Astrocyte (in vitro differentiated cells and primary cell): Measurements from ENCODE around the gene FMO1. TPM values are rescaled to one million over a fixed set of nuclear protein-coding genes. Genes with fewer than 3 reads are reported as not detected.

ENCODE experiments used
- DNase-seq: peaks from one replicate; pipeline ENCODE4 v3.0.0-alpha.2; 2010; ENCODE audit warnings: low read depth
- FAIRE-seq: peaks from 2 replicates; lab custom pipeline; 2011; peaks lifted over from hg19 to GRCh38; lab: Jason Lieb, UNC
- H2AFZ ChIP-seq: 2 replicates; pipeline ENCODE4 v1.6.0; 2012; ENCODE audit warnings: low read depth, low read length, inconsistent platforms
- H3K27ac ChIP-seq: 2 replicates; pipeline ENCODE4 v1.5.1; 2011; ENCODE audit warnings: low read depth, low read length, inconsistent platforms
- H3K27me3 ChIP-seq: 2 replicates; pipeline ENCODE4 v1.6.0; 2011; ENCODE audit warnings: low read length, inconsistent platforms; ENCODE audit not compliant: insufficient read depth
- H3K36me3 ChIP-seq: 2 replicates; pipeline ENCODE4 v1.5.1; 2011; ENCODE audit warnings: low read length, inconsistent platforms; ENCODE audit not compliant: insufficient read depth
- H3K4me1 ChIP-seq: 2 replicates; pipeline ENCODE4 v1.5.1; 2011; ENCODE audit warnings: low read length, inconsistent platforms; ENCODE audit not compliant: insufficient read depth
- H3K4me2 ChIP-seq: 2 replicates; pipeline ENCODE4 v1.6.0; 2012; ENCODE audit warnings: low read length, inconsistent platforms
- H3K4me3 ChIP-seq: 2 replicates; pipeline ENCODE4 v1.5.1; 2011; ENCODE audit warnings: low read depth, mild to moderate bottlenecking, low read length, inconsistent platforms; ENCODE audit not compliant: insufficient read depth
- H3K79me2 ChIP-seq: 2 replicates; pipeline ENCODE4 v1.6.0; 2012; ENCODE audit warnings: mild to moderate bottlenecking, low read length, inconsistent platforms; ENCODE audit not compliant: insufficient read depth
- H3K9ac ChIP-seq: 2 replicates; pipeline ENCODE4 v1.6.0; 2012; ENCODE audit warnings: mild to moderate bottlenecking, low read length, inconsistent platforms
- H3K9me3 ChIP-seq: 2 replicates; pipeline ENCODE4 v1.5.1; 2012; ENCODE audit warnings: low read depth, mild to moderate bottlenecking, low read length, inconsistent platforms; ENCODE audit not compliant: insufficient read depth
- H4K20me1 ChIP-seq: 2 replicates; pipeline ENCODE4 v1.6.0; 2012; ENCODE audit warnings: low read length, inconsistent platforms; ENCODE audit not compliant: insufficient read depth
- H3K27ac Mint-ChIP-seq: one replicate; pipeline ENCODE4 v1.8.0; 2021; ENCODE audit warnings: mild to moderate bottlenecking, mixed read lengths; ENCODE audit not compliant: unreplicated experiment
- H3K27me3 Mint-ChIP-seq: one replicate; pipeline ENCODE4 v1.8.0; 2021; ENCODE audit warnings: low read depth, mixed read lengths; ENCODE audit not compliant: unreplicated experiment
- H3K36me3 Mint-ChIP-seq: one replicate; pipeline ENCODE4 v1.8.0; 2021; ENCODE audit warnings: low read depth, mixed read lengths; ENCODE audit not compliant: unreplicated experiment
- H3K4me1 Mint-ChIP-seq: one replicate; pipeline ENCODE4 v1.8.0; 2021; ENCODE audit warnings: low read depth, mixed read lengths; ENCODE audit not compliant: unreplicated experiment
- H3K4me3 Mint-ChIP-seq: one replicate; pipeline ENCODE4 v1.8.0; 2021; ENCODE audit warnings: mild to moderate bottlenecking, moderate library complexity, mixed read lengths; ENCODE audit not compliant: unreplicated experiment
- H3K9me3 Mint-ChIP-seq: one replicate; pipeline ENCODE4 v1.8.0; 2021; ENCODE audit warnings: mild to moderate bottlenecking, mixed read lengths; ENCODE audit not compliant: unreplicated experiment
- EZH2 ChIP-seq: IDR thresholded peaks from 2 replicates; pipeline ENCODE4 v1.6.1; 2012; ENCODE audit warnings: mild to moderate bottlenecking, low read length, inconsistent platforms; ENCODE audit not compliant: insufficient read depth
- total RNA-seq: library from RNA; stranded (reverse); gene quantifications from 2 replicates; pipeline ENCODE4 v1.2.1, GENCODE V29; 2021
- TF ChIP-seq, protein P1 (sequence below): IDR thresholded peaks from 2 replicates; pipeline ENCODE4 v1.5.1; 2011; ENCODE audit warnings: low read depth, mild to moderate bottlenecking, inconsistent platforms, low read length, moderate library complexity; ENCODE audit not compliant: insufficient read depth

Gene FMO1
- total RNA-seq, 1 donor from 2014 or later: not detected

GRCh38 chr1:171295821-171296220 is 47.5 kb downstream of the FMO1 start:
- Mint-ChIP-seq H3K36me3 (peaks cover 3% of the 10 kb centered on the region), H3K9me3 (peaks cover 13% of the 10 kb centered on the region), H3K4me3 (no peak overlapping the region), H3K4me1 (no peaks in the 10 kb centered on the region), H3K27me3 (no peaks in the 10 kb centered on the region), H3K27ac (no peak overlapping the region)
- TF ChIP-seq, protein P1, sequence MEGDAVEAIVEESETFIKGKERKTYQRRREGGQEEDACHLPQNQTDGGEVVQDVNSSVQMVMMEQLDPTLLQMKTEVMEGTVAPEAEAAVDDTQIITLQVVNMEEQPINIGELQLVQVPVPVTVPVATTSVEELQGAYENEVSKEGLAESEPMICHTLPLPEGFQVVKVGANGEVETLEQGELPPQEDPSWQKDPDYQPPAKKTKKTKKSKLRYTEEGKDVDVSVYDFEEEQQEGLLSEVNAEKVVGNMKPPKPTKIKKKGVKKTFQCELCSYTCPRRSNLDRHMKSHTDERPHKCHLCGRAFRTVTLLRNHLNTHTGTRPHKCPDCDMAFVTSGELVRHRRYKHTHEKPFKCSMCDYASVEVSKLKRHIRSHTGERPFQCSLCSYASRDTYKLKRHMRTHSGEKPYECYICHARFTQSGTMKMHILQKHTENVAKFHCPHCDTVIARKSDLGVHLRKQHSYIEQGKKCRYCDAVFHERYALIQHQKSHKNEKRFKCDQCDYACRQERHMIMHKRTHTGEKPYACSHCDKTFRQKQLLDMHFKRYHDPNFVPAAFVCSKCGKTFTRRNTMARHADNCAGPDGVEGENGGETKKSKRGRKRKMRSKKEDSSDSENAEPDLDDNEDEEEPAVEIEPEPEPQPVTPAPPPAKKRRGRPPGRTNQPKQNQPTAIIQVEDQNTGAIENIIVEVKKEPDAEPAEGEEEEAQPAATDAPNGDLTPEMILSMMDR: no peak
- TF ChIP-seq EZH2: no peak
- Histone ChIP-seq H3K36me3 (no peaks in the 10 kb centered on the region), H3K9me3 (peaks cover 4% of the 10 kb centered on the region), H3K27ac (no peak overlapping the region), H3K4me2 (no peak overlapping the region), H4K20me1 (no peaks in the 10 kb centered on the region), H3K79me2 (no peaks in the 10 kb centered on the region), H2AFZ (no peak overlapping the region), H3K4me1 (no peaks in the 10 kb centered on the region), H3K4me3 (no peak overlapping the region), H3K9ac (no peak overlapping the region), H3K27me3 (peaks cover 2% of the 10 kb centered on the region)
- FAIRE-seq (no peak), DNase-seq (no peak)

DNA sequence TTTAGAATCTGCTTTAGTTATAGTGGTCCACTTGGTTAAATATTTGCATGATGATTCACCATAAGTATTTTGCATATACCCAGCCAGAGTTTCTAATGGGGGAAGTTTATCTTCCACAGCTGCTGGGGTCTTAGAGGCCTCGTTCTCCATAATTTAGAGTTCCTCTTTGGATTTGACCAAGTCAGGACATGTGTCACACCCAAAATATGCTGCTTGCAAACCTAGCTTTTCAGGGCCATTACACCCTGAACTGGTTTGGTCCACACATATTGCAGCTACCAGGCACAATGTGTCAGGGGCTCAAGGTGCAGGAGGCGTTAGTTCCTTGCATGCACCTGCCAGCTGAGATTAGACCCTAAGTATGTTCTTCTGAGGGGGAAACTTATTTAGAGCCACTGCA is 48.6 kb downstream of the FMO1 start:
- no peak overlapping the region for H3K4me2 ChIP-seq

DNA sequence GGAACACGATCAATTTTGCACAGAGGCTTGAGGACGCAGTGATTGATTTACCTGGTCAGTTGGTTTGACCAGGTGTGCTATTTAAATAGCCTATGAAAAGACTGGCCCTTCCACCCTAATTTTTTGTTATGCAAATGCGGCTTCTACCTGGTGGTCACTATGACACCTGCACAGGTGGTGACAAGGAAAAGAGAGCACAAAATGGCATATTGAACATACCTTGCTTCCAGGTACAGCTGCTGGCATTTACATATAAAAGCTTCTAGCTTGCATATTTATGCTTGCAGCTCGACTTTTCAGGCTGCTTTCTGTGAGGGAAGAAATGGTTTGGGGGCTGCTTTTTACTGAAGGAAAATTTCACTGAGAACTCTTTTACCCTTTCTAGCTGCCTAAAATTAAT is 50.4 kb downstream of the FMO1 start:
- no peak for FAIRE-seq
- no peak overlapping the region for H3K4me3 Mint-ChIP-seq
- Histone ChIP-seq H3K4me2 (no peak overlapping the region), H2AFZ (no peak overlapping the region), H3K27me3 (peaks cover 2% of the 10 kb centered on the region), H3K27ac (no peak overlapping the region), H3K4me1 (no peaks in the 10 kb centered on the region), H3K79me2 (no peaks in the 10 kb centered on the region), H4K20me1 (no peaks in the 10 kb centered on the region), H3K4me3 (no peak overlapping the region), H3K9ac (no peak overlapping the region), H3K9me3 (peaks cover 4% of the 10 kb centered on the region), H3K36me3 (no peaks in the 10 kb centered on the region)
- no peaks in the 10 kb centered on the region for H3K27me3 Mint-ChIP-seq
- H3K27ac Mint-ChIP-seq: no peak overlapping the region
- H3K4me1 Mint-ChIP-seq: no peaks in the 10 kb centered on the region
- TF ChIP-seq, protein P1: no peak
- TF ChIP-seq EZH2: no peak
- H3K9me3 Mint-ChIP-seq: peaks cover 12% of the 10 kb centered on the region
- no peak for DNase-seq
- peaks cover 3% of the 10 kb centered on the region for H3K36me3 Mint-ChIP-seq

More for the DNA sequence above, 48.6 kb downstream of the FMO1 start:
- no peaks in the 10 kb centered on the region for H3K27me3 Mint-ChIP-seq
- H3K36me3 Mint-ChIP-seq: peaks cover 3% of the 10 kb centered on the region
- H3K27ac Mint-ChIP-seq: no peak overlapping the region
- TF ChIP-seq, protein P1: no peak
- FAIRE-seq: no peak
- H3K27ac ChIP-seq: no peak overlapping the region
- H2AFZ ChIP-seq: no peak overlapping the region
- H3K4me3 ChIP-seq: no peak overlapping the region
- peaks cover 13% of the 10 kb centered on the region for H3K9me3 Mint-ChIP-seq
- H4K20me1 ChIP-seq: no peaks in the 10 kb centered on the region
- H3K4me3 Mint-ChIP-seq: no peak overlapping the region
- H3K36me3 ChIP-seq: no peaks in the 10 kb centered on the region
- no peak overlapping the region for H3K9ac ChIP-seq
- no peaks in the 10 kb centered on the region for H3K4me1 ChIP-seq
- H3K79me2 ChIP-seq: no peaks in the 10 kb centered on the region
- peaks cover 2% of the 10 kb centered on the region for H3K27me3 ChIP-seq
- H3K4me1 Mint-ChIP-seq: no peaks in the 10 kb centered on the region
- H3K9me3 ChIP-seq: peaks cover 4% of the 10 kb centered on the region
- no peak for DNase-seq
